Lung (tissue), 12 donors: ENCODE results near the gene GPX8. TPM values are rescaled to one million over a fixed set of nuclear protein-coding genes. Genes with fewer than 3 reads are reported as not detected.

ENCODE experiments used
- ATAC-seq: fragments of 200-7000 bp; cut with Tn5 transposase; one replicate; pipeline ENCODE4 v1.9.1; 2020; ENCODE audit warnings: moderate number of reproducible peaks; ENCODE audit not compliant: insufficient read depth, low FRiP score
- DNase-seq, 3 donors: peaks; one replicate each; pipeline ENCODE4 v3.0.0-alpha.2; 2013 to 2017
- H3K27ac ChIP-seq, 2 donors: one replicate each; pipeline ENCODE4 v1.5.1; 2013; ENCODE audit warnings: mild to moderate bottlenecking in 2 of 2, moderate library complexity in 2 of 2, control low read depth in 1 of 2, inconsistent platforms in 1 of 2, low read depth in 1 of 2, low read length in 1 of 2
- H3K27me3 ChIP-seq, 3 donors: one replicate each; pipeline ENCODE4 v1.5.1; 2013; ENCODE audit warnings: low read length in 2 of 3; ENCODE audit not compliant: control insufficient read depth in 3 of 3, insufficient read depth in 3 of 3
- H3K36me3 ChIP-seq, 4 donors: one replicate each; pipeline ENCODE4 v1.5.1; 2013; ENCODE audit warnings: low read length in 4 of 4, mild to moderate bottlenecking in 1 of 4, moderate library complexity in 1 of 4; ENCODE audit not compliant: control insufficient read depth in 4 of 4, insufficient read depth in 4 of 4
- H3K4me1 ChIP-seq, 5 donors: one replicate each; pipeline ENCODE4 v1.5.1; 2013; ENCODE audit warnings: low read length in 5 of 5, mild to moderate bottlenecking in 2 of 5, moderate library complexity in 1 of 5; ENCODE audit not compliant: control insufficient read depth in 5 of 5, insufficient read depth in 5 of 5
- H3K4me3 ChIP-seq: one replicate; pipeline ENCODE4 v1.5.1; 2013; ENCODE audit warnings: mild to moderate bottlenecking, control low read depth, moderate library complexity
- H3K9ac ChIP-seq, 2 donors: one replicate each; pipeline ENCODE4 v1.5.1; 2013; ENCODE audit warnings: low read length in 2 of 2, control low read depth in 1 of 2; ENCODE audit not compliant: insufficient read depth in 1 of 2
- H3K9me3 ChIP-seq, 4 donors: one replicate each; pipeline ENCODE4 v1.5.1; 2013; ENCODE audit warnings: low read length in 3 of 4, mild to moderate bottlenecking in 1 of 4, moderate library complexity in 1 of 4; ENCODE audit not compliant: control insufficient read depth in 4 of 4, insufficient read depth in 3 of 4
- WGBS, 2 donors: extraction: QIAGEN DNeasy Blood & Tissue Kit; methylation state at CpG; one replicate each; pipeline ENCODE4 v1.1.7; 2013; 5-methylcytosine and 5-hydroxymethylcytosine counted together
- polyA plus RNA-seq, 2 donors: library from polyadenylated mRNA; stranded (reverse); fragments of 200-250 nt; gene quantifications; one replicate each; pipeline ENCODE4 v1.2.1, GENCODE V29; 2013
- total RNA-seq, 2 donors: library from RNA; depleted of rRNA in 1 of 2; stranded (reverse); fragments of >200 nt in 1 of 2; gene quantifications; one replicate each; pipeline ENCODE4 v1.2.1, GENCODE V29; 2014 to 2021
- TF ChIP-seq, protein P1 (sequence below): IDR thresholded peaks from 2 replicates; pipeline ENCODE4 v1.5.1; 2012; ENCODE audit warnings: mild to moderate bottlenecking; ENCODE audit errors: control extremely low read depth, extremely low read depth
- donor health status: control.
- donor health status: control.
- donor health status: Bipolar disorder and iron deficiency.
- donor health status: healthy.
- donor health status: DM: yes; HTN: yes; CAD: no.

The GPX8 gene
- total and polyA plus RNA-seq, 4 donors, result 7.5 to 30.8 (median 13.7) TPM

DNA sequence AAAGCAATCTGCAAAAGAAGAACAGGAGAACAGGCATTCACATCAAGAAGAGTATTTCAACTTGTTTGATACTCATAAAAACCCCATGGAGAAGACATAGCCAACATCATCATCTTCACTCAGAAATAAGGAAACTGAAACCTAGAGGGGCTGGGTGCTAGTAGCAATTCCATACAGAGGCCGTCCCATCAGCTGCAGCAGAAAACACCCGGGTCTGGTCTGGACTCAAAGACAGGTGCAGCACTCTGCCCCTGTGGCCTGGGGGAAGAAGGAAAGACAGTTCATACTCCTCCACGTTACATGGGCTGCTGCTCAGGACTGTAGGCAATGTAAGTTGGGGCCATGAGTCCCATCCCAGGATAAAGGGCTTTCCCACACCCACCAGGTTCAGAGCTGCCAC is 45.9 kb upstream of the GPX8 start:
- no peak for ATAC-seq
- no peak for DNase-seq
- H3K27ac ChIP-seq, result no peak overlapping the region
- H3K4me3 ChIP-seq, result no peak overlapping the region
- H3K27me3 ChIP-seq, result no peaks in the 10 kb centered on the region
- no peak overlapping the region for H3K9ac ChIP-seq
- no peaks in the 10 kb centered on the region for H3K4me1 ChIP-seq
- TF ChIP-seq, protein P1, sequence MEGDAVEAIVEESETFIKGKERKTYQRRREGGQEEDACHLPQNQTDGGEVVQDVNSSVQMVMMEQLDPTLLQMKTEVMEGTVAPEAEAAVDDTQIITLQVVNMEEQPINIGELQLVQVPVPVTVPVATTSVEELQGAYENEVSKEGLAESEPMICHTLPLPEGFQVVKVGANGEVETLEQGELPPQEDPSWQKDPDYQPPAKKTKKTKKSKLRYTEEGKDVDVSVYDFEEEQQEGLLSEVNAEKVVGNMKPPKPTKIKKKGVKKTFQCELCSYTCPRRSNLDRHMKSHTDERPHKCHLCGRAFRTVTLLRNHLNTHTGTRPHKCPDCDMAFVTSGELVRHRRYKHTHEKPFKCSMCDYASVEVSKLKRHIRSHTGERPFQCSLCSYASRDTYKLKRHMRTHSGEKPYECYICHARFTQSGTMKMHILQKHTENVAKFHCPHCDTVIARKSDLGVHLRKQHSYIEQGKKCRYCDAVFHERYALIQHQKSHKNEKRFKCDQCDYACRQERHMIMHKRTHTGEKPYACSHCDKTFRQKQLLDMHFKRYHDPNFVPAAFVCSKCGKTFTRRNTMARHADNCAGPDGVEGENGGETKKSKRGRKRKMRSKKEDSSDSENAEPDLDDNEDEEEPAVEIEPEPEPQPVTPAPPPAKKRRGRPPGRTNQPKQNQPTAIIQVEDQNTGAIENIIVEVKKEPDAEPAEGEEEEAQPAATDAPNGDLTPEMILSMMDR, result no peak
- WGBS, 2 donors, result 85 to 87% methylated on average over 3 of the region's 3 CpGs
- H3K36me3 ChIP-seq, result no peaks in the 10 kb centered on the region
- no peaks in the 10 kb centered on the region for H3K9me3 ChIP-seq

- Histone ChIP-seq H3K9me3 (no peaks in the 10 kb centered on the region), H3K27me3 (no peaks in the 10 kb centered on the region), H3K4me3 (no peak overlapping the region), H3K4me1 (no peaks in the 10 kb centered on the region), H3K9ac (no peak overlapping the region), H3K36me3 (no peaks in the 10 kb centered on the region), H3K27ac (no peak overlapping the region)
- TF ChIP-seq, protein P1, result no peak
- no peak for DNase-seq
- WGBS, 2 donors, result 83 to 85% methylated on average over 3 of the region's 3 CpGs
- ATAC-seq, result no peak
Observed at GRCh38 chr5:55123365-55123764, 36.6 kb upstream of the GPX8 start.

DNA sequence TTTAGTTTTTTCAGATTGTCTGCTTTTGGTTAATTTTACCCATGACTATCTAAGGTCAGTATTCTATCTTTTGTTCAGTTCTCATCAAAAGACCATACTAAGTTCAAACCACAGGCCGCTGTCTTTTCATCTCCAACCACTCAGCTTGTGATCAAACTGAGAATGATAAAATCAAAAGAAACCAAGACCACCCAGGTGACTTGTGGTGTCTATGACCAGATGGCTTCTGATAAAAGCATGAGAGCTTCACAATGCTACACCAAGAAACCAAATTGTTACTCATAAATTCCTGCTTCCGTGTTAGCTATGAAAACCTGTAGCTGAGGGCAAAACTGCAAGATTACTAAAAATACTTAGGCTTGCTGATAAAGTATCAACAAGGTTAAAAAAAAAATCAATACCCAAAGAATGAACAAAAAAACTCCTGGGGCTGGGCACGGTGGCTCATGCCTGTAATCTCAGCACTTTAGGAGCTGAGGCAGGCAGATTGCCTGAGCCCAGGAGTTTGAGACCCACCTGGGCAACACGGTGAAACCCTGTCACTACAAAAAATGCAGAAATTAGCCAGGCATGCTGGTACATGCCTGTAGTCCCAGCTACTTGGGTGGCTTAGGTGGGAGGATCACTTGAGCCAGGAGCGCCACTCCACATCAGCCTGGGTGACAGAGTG is 25.8 kb upstream of the GPX8 start:
- no peaks in the 10 kb centered on the region for H3K4me1 ChIP-seq
- no peak for ATAC-seq
- peaks cover 0 to 6% (median 0%) of the 10 kb centered on the region in 4 donors for H3K9me3 ChIP-seq
- H3K27me3 ChIP-seq, result no peaks in the 10 kb centered on the region
- H3K9ac ChIP-seq, result no peak overlapping the region
- no peak overlapping the region for H3K27ac ChIP-seq
- TF ChIP-seq, protein P1, result no peak
- H3K4me3 ChIP-seq, result no peak overlapping the region
- DNase-seq, result no peak
- WGBS, 2 donors, result 78 to 84% methylated on average over 5 of the region's 5 CpGs
- no peaks in the 10 kb centered on the region for H3K36me3 ChIP-seq

DNA sequence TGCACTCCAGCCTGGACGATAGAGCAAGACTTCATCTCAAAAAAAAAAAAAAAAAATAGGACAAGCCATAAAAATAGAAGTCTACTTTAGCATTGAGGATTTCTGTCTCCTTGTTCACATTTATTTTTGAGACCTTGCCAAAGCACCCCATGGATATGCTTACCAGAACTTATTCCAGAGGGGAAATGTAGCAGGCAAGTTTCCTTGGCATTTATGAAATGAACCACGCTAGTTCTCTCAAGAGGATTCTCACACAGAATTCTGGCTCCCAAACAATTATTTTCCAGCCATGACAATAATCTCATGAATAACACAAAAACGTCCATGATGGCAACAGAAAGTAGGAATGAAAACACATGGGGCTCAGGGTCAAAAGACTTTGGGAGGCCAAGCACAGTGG is 23.4 kb upstream of the GPX8 start:
- peaks cover 0 to under 1% (median 0%) of the 10 kb centered on the region in 4 donors for H3K9me3 ChIP-seq
- DNase-seq, result no peak
- no peaks in the 10 kb centered on the region for H3K4me1 ChIP-seq
- no peak overlapping the region for H3K9ac ChIP-seq
- H3K36me3 ChIP-seq, result no peaks in the 10 kb centered on the region
- no peak overlapping the region for H3K27ac ChIP-seq
- WGBS, 2 donors, result 85 to 91% methylated on average over 3 of the region's 3 CpGs
- TF ChIP-seq, protein P1, result no peak
- no peak for ATAC-seq
- H3K4me3 ChIP-seq, result no peak overlapping the region
- H3K27me3 ChIP-seq, result no peaks in the 10 kb centered on the region
